Smooth muscle cell (in vitro differentiated cells): ENCODE data around the gene ASPG. TPM values are rescaled to one million over a fixed set of nuclear protein-coding genes. Genes with fewer than 3 reads are reported as not detected.
A peak's percentile ranks its signal among the peaks of the same experiment; 100 is the strongest.

Experiments
- DNase-seq: peaks from one replicate; lab custom pipeline; 2025; ENCODE audit not compliant: unreplicated experiment; lab: John Stamatoyannopoulos, UW
- H2AFZ ChIP-seq: fragments of 200-600 bp; sonication (generic); 2 replicates; pipeline ENCODE4 v1.6.0; 2016; ENCODE audit warnings: antibody characterized with exemption, low read depth, mild to moderate bottlenecking
- H3F3A ChIP-seq: fragments of 200-600 bp; sonication (generic); 2 replicates; pipeline ENCODE4 v1.6.0; 2017; ENCODE audit warnings: antibody characterized with exemption, low read depth
- H3K27ac ChIP-seq: fragments of 200-600 bp; sonication (generic); 2 replicates; pipeline ENCODE4 v1.5.1; 2016; ENCODE audit warnings: low read depth, mild to moderate bottlenecking
- H3K27me3 ChIP-seq: fragments of 200-600 bp; sonication (generic); 2 replicates; pipeline ENCODE4 v1.6.1; 2016; ENCODE audit warnings: low read depth, mild to moderate bottlenecking
- H3K36me3 ChIP-seq: fragments of 200-600 bp; sonication (generic); 2 replicates; pipeline ENCODE4 v1.5.1; 2016; ENCODE audit warnings: low read depth
- H3K4me1 ChIP-seq: fragments of 200-600 bp; sonication (generic); 2 replicates; pipeline ENCODE4 v1.5.1; 2016; ENCODE audit warnings: low read depth
- H3K4me2 ChIP-seq: fragments of 200-600 bp; sonication (generic); 2 replicates; pipeline ENCODE4 v1.6.0; 2016; ENCODE audit warnings: mild to moderate bottlenecking
- H3K4me3 ChIP-seq: fragments of 200-600 bp; sonication (generic); 2 replicates; pipeline ENCODE4 v1.5.1; 2016; ENCODE audit warnings: mild to moderate bottlenecking
- H3K79me2 ChIP-seq: fragments of 200-600 bp; sonication (generic); 2 replicates; pipeline ENCODE4 v1.6.0; 2016; ENCODE audit warnings: low read depth, mild to moderate bottlenecking
- H3K9ac ChIP-seq: fragments of 200-600 bp; sonication (generic); 2 replicates; pipeline ENCODE4 v1.6.0; 2016; ENCODE audit warnings: low read depth
- H3K9me3 ChIP-seq: fragments of 200-600 bp; sonication (generic); replicated peaks from 2 replicates; pipeline ENCODE4 v1.5.1; 2016; ENCODE audit warnings: low read depth
- H4K20me1 ChIP-seq: fragments of 200-600 bp; sonication (generic); 2 replicates; pipeline ENCODE4 v1.6.0; 2016; ENCODE audit warnings: low read depth
- CTCF ChIP-seq: fragments of 200-600 bp; sonication (generic); IDR thresholded peaks from 2 replicates; pipeline ENCODE4 v1.5.1; 2017; ENCODE audit warnings: borderline replicate concordance, mild to moderate bottlenecking, antibody characterized with exemption; ENCODE audit not compliant: insufficient read depth, poor library complexity, severe bottlenecking
- WGBS: methylation state at CpG from one replicate; pipeline ENCODE4 v1.1.7; 2016; ENCODE audit warnings: low lambda C conversion rate; 5-methylcytosine and 5-hydroxymethylcytosine counted together
- polyA plus RNA-seq: library from polyadenylated mRNA; unstranded; fragments of >200 nt; fragmentation: Nextera tagmentation; extraction: Ambion mirVana; gene quantifications from 2 replicates; pipeline ENCODE4 v1.2.1, GENCODE V29; 2016
- total RNA-seq: library from RNA; depleted of rRNA; stranded (reverse); fragments of >200 nt; gene quantifications from 2 replicates; pipeline ENCODE4 v1.2.3, GENCODE V29; 2014

Gene ASPG
- total and polyA plus RNA-seq, 2 experiments from 2014 or later, result 0.18 to 1.2 TPM

GRCh38 chr14:104082807-104083206 is 2.7 kb upstream of the ASPG start:
- H3K9me3 ChIP-seq, result no peaks in the 10 kb centered on the region
- no peaks in the 10 kb centered on the region for H3K27me3 ChIP-seq
- H3K4me3 ChIP-seq, result no peak overlapping the region
- no peak overlapping the region for H3K4me2 ChIP-seq
- 89% methylated on average over 12 of the region's 12 CpGs for WGBS
- H4K20me1 ChIP-seq, result no peaks in the 10 kb centered on the region
- TF ChIP-seq CTCF, result no peak
- H3F3A ChIP-seq, result no peaks in the 10 kb centered on the region
- H3K36me3 ChIP-seq, result no peaks in the 10 kb centered on the region
- no peaks in the 10 kb centered on the region for H3K79me2 ChIP-seq
- H3K9ac ChIP-seq, result no peak overlapping the region
- peaks cover 3% of the 10 kb centered on the region for H3K4me1 ChIP-seq
- H3K27ac ChIP-seq, result no peak overlapping the region
- H2AFZ ChIP-seq, result no peak overlapping the region
- DNase-seq, result no peak

GRCh38 chr14:104084251-104085002 is 1.1 kb upstream of the ASPG start:
- 43% methylated on average over 16 of the region's 16 CpGs for WGBS
- no peaks in the 10 kb centered on the region for H3F3A ChIP-seq
- H2AFZ ChIP-seq, result peak overlapping the region; percentile 54
- peak overlapping the region; percentile 76 for H3K4me2 ChIP-seq
- H3K4me3 ChIP-seq, result no peak overlapping the region
- no peak for TF ChIP-seq CTCF
- no peaks in the 10 kb centered on the region for H3K9me3 ChIP-seq
- DNase-seq, result no peak
- H3K27ac ChIP-seq, result no peak overlapping the region
- H3K9ac ChIP-seq, result no peak overlapping the region
- no peaks in the 10 kb centered on the region for H3K36me3 ChIP-seq
- no peaks in the 10 kb centered on the region for H4K20me1 ChIP-seq
- no peaks in the 10 kb centered on the region for H3K27me3 ChIP-seq
- peaks cover 3% of the 10 kb centered on the region for H3K4me1 ChIP-seq
- no peaks in the 10 kb centered on the region for H3K79me2 ChIP-seq

GRCh38 chr14:104085889-104086201 is 345 bp downstream of the ASPG start:
- Histone ChIP-seq H3K79me2 (no peaks in the 10 kb centered on the region), H3K9ac (no peak overlapping the region), H3K36me3 (no peaks in the 10 kb centered on the region), H3K9me3 (no peaks in the 10 kb centered on the region), H3K4me1 (peaks cover 3% of the 10 kb centered on the region), H3K4me2 (peak overlapping the region; percentile 82), H3K27ac (no peak overlapping the region), H3K4me3 (peak overlapping the region; percentile 46), H2AFZ (no peak overlapping the region), H3F3A (no peaks in the 10 kb centered on the region), H4K20me1 (no peaks in the 10 kb centered on the region), H3K27me3 (no peaks in the 10 kb centered on the region)
- WGBS, result 34% methylated on average over 14 of the region's 29 CpGs
- DNase-seq, result no peak
- no peak for TF ChIP-seq CTCF

DNA sequence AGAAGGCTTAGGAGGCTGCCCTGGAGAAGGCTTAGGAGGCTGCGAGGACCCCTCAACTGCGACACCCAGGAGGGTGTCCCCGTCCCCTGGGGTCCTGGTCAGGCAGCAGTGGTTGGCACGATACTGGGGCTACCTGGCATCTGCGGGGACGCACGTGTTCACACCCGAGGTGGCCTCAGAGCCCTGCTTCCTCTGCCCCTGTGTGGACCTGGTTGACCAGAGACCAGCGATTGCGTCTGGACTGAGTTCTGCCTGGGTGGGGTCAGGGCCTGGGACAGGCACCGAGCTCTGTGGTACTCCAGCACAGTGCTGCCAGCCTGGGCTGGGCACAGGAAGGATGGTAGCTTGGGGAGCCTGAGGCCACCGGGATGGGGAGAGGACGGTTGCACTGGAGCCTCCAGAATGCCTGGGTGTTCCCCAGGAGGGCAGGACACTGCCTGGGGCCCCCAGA is 735 bp downstream of the ASPG start:
- Histone ChIP-seq H3K27ac (no peak overlapping the region), H3K36me3 (no peaks in the 10 kb centered on the region), H3F3A (no peaks in the 10 kb centered on the region), H3K79me2 (no peaks in the 10 kb centered on the region), H3K9me3 (no peaks in the 10 kb centered on the region), H3K27me3 (no peaks in the 10 kb centered on the region), H3K4me2 (peak overlapping the region; percentile 82), H3K9ac (no peak overlapping the region), H2AFZ (no peak overlapping the region), H3K4me3 (peak overlapping the region; percentile 46), H4K20me1 (no peaks in the 10 kb centered on the region), H3K4me1 (peaks cover 3% of the 10 kb centered on the region)
- TF ChIP-seq CTCF, result no peak
- no peak for DNase-seq
- 88% methylated on average over 13 of the region's 13 CpGs for WGBS
